NCI-H460 (cell line): Measurements from ENCODE around the gene PDE5A. TPM values are rescaled to one million over a fixed set of nuclear protein-coding genes. Genes with fewer than 3 reads are reported as not detected.
"Not testable (repeated sequence)": the region's sequence is repeated elsewhere in the genome, so short reads cannot be mapped to it uniquely, and the experiment has no call there.

Experiments used
- DNase-seq: peaks from one replicate; pipeline ENCODE4 v3.0.0-alpha.2; 2016; ENCODE audit warnings: low read depth; ENCODE audit errors: extremely low read depth
- total RNA-seq: library from RNA; depleted of rRNA; stranded (reverse); fragments of >200 nt; shearing (Covaris generic); gene quantifications from 2 replicates; pipeline ENCODE4 v1.2.3, GENCODE V29; 2014

The PDE5A gene
- total RNA-seq, 1 experiment from 2014 or later: 0.59 TPM

GRCh38 chr4:119646347-119647071 lies 17.9 kb upstream of the PDE5A start:
- DNase-seq: no peak

DNA sequence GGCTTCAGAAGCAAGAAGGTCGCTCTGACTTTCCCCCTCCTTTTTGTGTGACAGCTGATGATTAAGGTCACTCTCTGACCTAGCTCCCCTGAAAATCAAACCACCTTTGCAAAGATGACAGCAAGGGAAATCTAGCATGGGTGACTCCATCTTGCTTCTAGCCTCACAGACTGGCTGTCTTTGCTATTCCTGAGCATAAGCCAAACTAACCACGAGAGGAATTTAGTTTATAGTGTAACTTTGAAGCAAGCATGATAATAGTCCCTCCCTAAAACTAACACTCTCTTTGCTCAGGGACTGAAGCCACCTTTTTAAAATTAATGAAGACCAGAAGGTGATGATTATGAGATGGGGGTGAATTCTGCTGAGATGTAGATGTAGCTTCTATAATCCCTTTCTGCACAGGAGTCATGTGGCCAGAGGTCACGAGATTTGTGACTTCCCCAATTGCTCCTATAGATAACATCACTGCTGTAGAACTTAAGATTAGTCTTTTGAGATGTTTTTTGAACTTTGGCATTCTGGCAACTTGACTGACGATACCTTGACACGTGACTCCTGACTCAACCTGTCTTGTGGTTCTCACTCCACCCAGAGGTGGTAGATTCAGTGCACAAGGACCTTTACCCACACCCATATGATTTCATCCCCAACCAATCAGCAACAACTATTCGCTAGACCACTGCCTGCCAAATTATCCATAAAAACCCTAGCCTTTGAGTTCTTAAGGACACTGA lies 14.9 kb upstream of the PDE5A start:
- DNase-seq: no peak

GRCh38 chr4:119641765-119642164 lies 13.2 kb upstream of the PDE5A start:
- no peak for DNase-seq

DNA sequence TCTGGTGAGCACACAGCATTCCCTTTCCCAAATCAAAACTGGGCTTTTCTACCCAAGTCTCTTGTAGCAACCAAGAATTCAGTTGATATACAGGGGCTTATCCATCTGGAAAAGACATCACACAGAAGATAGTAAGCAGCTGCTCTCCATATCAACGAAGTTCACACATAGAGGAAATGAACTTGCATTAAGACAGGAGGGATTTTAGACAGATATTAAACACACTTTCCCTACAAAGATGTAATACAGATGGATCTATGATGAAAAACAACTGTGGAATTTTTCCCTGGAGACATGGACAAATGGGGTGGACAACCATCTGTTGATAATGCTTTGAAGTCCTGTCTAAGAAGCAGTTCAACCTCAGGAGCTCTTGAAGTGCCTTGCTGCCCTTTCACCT lies 9.8 kb upstream of the PDE5A start:
- no peak for DNase-seq

DNA sequence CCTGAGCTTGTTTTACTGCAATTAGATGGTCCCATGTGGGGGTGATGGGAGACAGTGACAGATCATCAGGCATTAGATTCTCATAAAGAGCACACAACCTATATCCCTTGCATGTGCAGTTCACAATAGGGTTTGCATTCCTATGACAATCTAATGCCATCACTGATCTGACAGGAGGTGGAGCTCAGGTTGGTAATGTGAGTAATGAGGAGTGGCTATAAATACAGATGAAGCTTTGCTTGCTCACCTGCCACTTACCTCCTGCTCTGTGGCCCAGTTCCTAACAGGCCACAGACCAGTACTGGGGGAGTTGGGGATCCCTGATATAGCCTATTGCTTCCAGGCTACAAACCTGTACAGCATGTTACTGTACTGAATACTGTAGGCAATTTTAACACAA lies 8.2 kb upstream of the PDE5A start:
- not testable (repeated sequence) for DNase-seq

DNA sequence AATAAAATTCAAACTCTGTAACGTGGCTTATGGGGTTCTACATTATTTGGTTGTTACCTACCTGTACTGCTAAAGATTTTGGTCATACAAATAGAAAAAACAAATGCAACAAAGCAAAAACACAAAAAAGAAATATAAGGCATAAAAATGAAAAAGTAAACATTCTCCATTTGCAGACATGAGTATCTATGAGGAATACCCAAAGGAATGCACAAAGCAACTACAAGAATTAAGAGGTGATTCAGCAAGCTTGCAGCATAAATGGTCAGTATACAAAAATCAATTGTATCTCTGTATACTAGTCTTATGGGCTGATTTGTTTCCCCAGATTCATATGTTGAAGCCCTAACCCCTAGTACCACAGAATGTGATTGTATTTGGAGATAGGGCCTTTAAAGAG lies 3.6 kb upstream of the PDE5A start:
- no peak for DNase-seq

DNA sequence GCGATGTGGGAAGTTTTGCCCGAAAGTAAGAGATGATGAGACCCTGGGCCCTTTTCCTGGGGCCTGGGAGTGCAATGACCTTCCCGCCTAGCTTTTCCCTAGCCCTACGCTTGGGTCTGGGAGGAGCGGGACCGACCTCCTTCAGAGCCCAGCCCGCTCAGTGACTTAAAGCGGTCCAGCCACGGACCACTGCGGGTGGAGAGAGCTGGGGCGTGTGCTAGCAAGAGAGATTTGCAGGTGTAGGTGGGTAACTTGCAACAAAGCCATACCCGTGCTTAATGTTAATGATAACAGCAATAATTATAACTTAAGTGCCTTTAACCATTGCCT lies 503 bp upstream of the PDE5A start:
- no peak for DNase-seq

DNA sequence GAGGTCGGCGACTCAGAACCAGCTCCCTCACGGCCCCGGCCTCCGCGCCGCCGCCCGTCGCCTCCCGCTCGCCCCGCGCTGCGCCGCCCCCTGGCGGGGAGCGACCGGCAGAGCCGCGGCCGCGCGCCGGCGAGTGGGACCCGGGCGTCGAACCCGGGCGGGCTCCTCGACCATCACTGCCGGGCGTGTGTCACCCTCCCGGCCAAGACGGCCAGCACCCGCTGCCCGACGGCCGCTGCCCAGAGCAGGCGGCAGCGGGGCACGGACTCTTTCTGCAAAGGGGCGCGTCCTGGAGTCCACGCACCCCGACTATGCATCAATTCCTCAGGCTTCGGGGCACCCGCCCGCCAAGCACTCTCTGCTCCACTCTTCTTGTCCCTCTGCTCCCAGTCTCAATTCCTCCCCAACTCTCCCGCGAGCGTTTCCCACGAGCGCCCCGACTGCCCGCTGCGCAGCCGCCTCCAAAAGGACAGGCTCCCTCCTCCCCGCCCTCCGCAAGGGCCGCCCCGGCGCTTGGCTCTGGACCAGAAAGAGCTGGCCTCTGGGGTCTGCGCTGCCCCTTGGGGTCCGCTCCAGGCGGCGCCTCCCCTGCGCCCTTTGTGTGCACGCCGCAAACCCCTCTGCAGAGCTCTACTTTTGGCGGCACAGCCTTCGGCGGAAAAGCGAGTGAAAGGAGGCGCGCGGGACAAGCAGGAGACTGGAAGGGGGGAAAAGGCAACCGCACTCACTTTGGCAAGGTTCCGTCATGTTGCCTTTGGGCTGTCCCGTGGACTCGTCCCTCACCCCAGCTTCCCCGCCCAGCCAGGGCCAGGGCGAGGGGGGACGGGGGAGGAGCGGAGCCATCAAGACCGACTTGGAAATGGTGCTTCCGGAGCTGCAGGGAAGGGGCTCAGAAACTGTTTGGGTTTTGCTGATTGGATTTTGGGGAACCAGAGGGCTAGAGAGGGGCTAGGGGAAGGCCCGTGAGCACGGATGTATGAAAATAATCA lies 1.0 kb downstream of the PDE5A start:
- peak; percentile 35 for DNase-seq

DNA sequence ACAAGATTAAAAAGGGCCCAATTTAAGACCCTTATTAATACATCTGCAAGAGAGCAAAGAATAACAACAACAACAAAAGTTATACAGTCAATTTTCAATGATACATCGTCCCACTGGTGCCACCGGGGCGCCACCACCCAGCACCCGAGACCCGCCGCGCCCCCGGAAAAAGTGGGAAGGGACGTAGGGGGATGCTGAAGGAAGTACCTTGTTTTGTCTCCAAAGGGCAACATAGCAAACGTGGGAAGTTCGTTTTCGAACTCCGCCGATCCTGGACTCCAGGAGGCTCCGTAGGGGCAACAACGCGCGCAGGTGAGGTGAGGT lies 1.7 kb downstream of the PDE5A start:
- DNase-seq: no peak

DNA sequence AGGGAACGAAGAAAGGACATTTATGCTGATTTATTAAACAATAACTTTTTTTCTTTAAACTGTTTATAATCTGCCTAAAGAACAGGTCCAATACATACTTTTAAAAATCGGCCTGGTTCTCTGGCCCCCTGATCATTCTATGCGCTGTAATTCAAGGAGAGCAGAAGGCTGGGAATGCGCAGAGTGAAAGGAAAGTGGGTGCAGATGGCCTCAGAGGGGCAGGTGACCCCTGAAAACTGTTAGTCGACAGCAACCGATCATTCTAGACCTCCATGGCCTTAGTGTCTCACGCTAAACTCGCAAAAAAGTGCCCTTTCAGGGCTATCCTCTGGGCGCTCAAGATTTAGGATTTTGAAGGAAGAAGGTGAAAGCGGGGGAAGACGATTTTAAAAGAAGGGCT lies 2.2 kb downstream of the PDE5A start:
- DNase-seq: no peak

- DNase-seq: no peak
Observed at GRCh38 chr4:119625761-119626160, 2.8 kb downstream of the PDE5A start.

GRCh38 chr4:119624356-119624755 lies 4.2 kb downstream of the PDE5A start:
- DNase-seq: no peak

- DNase-seq: no peak
Observed at GRCh38 chr4:119623025-119623424, 5.6 kb downstream of the PDE5A start.

- DNase-seq: no peak
Observed at GRCh38 chr4:119615068-119615719, 13.4 kb downstream of the PDE5A start.

DNA sequence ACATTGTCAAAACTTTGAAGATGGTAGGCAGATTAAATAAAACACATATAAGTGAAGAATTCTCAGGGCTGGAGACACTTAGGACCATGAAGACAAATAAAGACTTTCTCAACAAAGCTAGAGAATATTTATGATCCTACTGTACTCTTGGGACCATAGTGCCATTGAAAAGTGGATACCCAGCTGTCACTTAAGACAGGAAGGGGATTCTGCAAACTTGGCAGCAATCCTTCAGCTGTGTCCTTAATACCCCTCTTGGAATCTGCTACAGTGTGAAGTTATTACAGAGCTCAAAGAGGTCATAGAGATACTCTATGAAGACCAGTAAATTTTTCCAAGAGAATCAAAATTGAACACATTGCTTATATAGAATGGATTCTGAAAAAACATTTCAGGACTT lies 24.3 kb downstream of the PDE5A start:
- DNase-seq: no peak

DNA sequence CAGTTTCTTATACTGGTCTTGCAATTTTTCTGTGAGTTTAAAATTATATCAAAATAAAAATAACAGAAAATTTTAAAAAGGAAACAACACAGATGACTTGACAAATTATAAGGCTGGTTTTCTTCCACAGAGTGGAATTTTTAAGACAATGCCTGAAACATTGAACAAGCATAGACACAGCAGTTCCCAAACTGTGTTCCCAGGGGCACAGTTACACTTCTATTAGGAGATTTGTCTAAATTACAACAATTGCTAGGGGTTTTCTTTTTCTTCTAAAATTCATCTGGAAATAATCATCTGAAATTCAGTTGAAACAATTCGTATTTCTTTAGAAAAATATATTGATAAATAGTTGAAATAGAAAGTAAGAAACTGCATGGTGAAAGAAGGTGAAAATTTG lies 26.2 kb downstream of the PDE5A start:
- no peak for DNase-seq

DNA sequence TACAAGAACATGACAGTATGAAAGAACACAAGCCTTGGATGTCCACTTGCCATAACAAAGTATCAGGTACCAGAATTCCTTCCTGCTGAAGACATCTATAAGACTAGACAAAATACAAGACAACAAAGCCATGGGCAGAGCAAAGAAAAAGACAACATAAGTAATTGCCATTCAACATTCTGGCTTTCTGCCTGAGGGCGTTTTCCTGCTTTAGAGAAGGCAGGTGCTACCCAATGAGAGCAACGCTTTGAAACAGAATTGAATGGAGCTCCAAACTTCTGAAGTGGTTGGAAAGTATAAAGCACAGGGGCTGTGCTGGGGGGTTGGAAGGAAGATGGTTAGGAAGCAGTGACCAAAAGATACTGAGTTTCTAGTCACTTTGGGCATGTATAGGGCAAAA lies 30.1 kb downstream of the PDE5A start:
- DNase-seq: no peak

DNA sequence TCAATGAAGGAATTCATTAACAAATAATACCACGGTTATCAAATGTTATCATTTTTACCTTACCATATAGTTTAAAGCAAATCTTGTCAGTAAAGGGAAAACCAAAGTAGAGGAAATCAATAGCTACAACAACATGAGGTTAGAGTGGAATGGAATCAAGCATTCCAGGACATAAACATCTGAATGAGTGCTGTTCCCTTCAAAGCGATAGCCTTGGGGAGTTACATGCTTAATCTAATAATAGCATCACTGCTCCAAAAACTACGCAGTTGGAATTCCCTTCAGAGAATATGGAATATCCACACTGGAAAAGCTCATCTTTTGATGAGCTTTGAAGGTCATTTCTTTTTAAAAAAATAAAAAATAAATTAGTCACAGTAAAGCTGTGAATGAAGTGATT lies 31.2 kb downstream of the PDE5A start:
- no peak for DNase-seq

DNA sequence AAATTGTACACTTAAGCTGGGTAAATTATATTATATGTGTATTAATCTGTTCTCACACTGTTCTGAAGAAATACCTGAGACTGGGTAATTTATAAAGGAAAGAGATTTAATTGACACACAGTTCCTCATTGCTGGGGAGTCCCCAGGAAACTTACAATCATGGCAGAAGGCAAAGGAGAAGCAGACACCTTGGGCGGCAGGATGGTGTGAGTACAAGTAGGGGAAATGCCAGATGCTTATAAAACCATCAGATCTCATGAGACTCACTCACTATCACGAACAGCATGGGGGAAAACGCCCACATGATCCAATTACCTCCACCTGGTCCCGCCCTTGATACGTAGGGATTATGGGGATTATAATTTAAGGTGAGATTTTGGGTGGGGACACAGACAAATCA lies 34.9 kb downstream of the PDE5A start:
- no peak for DNase-seq

DNA sequence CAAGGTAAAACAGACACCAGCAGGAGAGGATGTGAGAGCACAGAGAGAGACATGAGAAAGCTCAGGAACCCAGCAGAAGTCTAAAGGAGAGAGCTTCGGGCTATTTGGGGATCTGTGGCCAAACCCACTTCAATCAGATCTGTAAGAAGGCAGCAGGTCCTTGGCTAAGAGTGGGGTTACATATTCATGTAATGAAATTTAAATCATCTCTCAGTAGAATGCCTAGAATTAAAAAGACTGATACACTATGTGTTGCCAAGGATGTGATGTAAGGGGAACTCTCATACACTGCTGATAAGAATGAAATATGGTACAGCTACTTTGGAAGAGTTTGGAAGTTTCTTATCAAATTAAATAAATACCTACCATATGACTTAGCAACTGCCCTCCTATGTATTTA lies 35.8 kb downstream of the PDE5A start:
- DNase-seq: no peak

GRCh38 chr4:119589165-119589564 lies 39.4 kb downstream of the PDE5A start:
- no peak for DNase-seq
